Progenitor cell of endocrine pancreas (in vitro differentiated cells): Measurements from ENCODE around the gene DPP3. TPM values are rescaled to one million over a fixed set of nuclear protein-coding genes. Genes with fewer than 3 reads are reported as not detected.

ENCODE experiments used
- DNase-seq: peaks from one replicate; pipeline ENCODE4 v3.0.0; 2021; ENCODE audit warnings: low spot score; ENCODE audit not compliant: unreplicated experiment
- H3K27ac Mint-ChIP-seq: 2 replicates; pipeline ENCODE4 v1.8.0; 2021; ENCODE audit warnings: mild to moderate bottlenecking, moderate library complexity, mixed read lengths
- H3K27me3 Mint-ChIP-seq: 2 replicates; pipeline ENCODE4 v1.8.0; 2021; ENCODE audit warnings: mixed read lengths
- H3K36me3 Mint-ChIP-seq: 2 replicates; pipeline ENCODE4 v1.8.0; 2022; ENCODE audit warnings: mixed read lengths; ENCODE audit not compliant: insufficient read depth
- H3K4me1 Mint-ChIP-seq: 2 replicates; pipeline ENCODE4 v1.8.0; 2021; ENCODE audit warnings: low read depth, mixed read lengths
- H3K4me3 Mint-ChIP-seq: 2 replicates; pipeline ENCODE4 v1.8.0; 2021; ENCODE audit warnings: low read depth, mild to moderate bottlenecking, moderate library complexity, mixed read lengths
- H3K9me3 Mint-ChIP-seq: 2 replicates; pipeline ENCODE4 v1.8.0; 2021; ENCODE audit warnings: low read depth, mixed read lengths
- CTCF ChIP-seq: fragments of 200-600 bp; sonication (generic); IDR thresholded peaks from one replicate; pipeline ENCODE4 v1.5.0; 2021; ENCODE audit warnings: antibody characterized with exemption, mild to moderate bottlenecking; ENCODE audit not compliant: unreplicated experiment
- total RNA-seq: library from RNA; stranded (reverse); gene quantifications from 2 replicates; pipeline ENCODE4 v1.2.1, GENCODE V29; 2021

The DPP3 gene
- total RNA-seq, 1 donor from 2014 or later, result 78.7 TPM

- Mint-ChIP-seq H3K36me3 (peaks cover 2% of the 10 kb centered on the region), H3K9me3 (no peaks in the 10 kb centered on the region), H3K27me3 (peaks cover 7% of the 10 kb centered on the region), H3K27ac (no peak overlapping the region), H3K4me1 (peaks cover 4% of the 10 kb centered on the region), H3K4me3 (no peak overlapping the region)
- no peak for DNase-seq
- TF ChIP-seq CTCF, result no peak
Measured at GRCh38 chr11:66469441-66469840, 10.8 kb upstream of the DPP3 start.

- no peak for DNase-seq
Measured at GRCh38 chr11:66470015-66470414, 10.2 kb upstream of the DPP3 start.

GRCh38 chr11:66471142-66471541 is 9.1 kb upstream of the DPP3 start:
- peaks cover 4% of the 10 kb centered on the region for H3K4me1 Mint-ChIP-seq
- H3K4me3 Mint-ChIP-seq, result no peak overlapping the region
- TF ChIP-seq CTCF, result no peak
- H3K27me3 Mint-ChIP-seq, result no peaks in the 10 kb centered on the region
- peaks cover 2% of the 10 kb centered on the region for H3K36me3 Mint-ChIP-seq
- no peaks in the 10 kb centered on the region for H3K9me3 Mint-ChIP-seq
- no peak for DNase-seq
- H3K27ac Mint-ChIP-seq, result no peak overlapping the region

More at GRCh38 chr11:66470015-66470414, 10.2 kb upstream of the DPP3 start:
- Mint-ChIP-seq H3K9me3 (no peaks in the 10 kb centered on the region), H3K4me3 (no peak overlapping the region), H3K4me1 (peaks cover 4% of the 10 kb centered on the region), H3K27me3 (peaks cover 7% of the 10 kb centered on the region), H3K27ac (no peak overlapping the region), H3K36me3 (peaks cover 2% of the 10 kb centered on the region)
- TF ChIP-seq CTCF, result no peak

- Mint-ChIP-seq H3K36me3 (peaks cover 2% of the 10 kb centered on the region), H3K27ac (no peak overlapping the region), H3K4me3 (no peak overlapping the region), H3K9me3 (no peaks in the 10 kb centered on the region), H3K27me3 (no peaks in the 10 kb centered on the region), H3K4me1 (peaks cover 6% of the 10 kb centered on the region)
- TF ChIP-seq CTCF, result no peak
- DNase-seq, result no peak
Measured at GRCh38 chr11:66472054-66472453, 8.2 kb upstream of the DPP3 start.

- no peak for TF ChIP-seq CTCF
- Mint-ChIP-seq H3K27me3 (no peaks in the 10 kb centered on the region), H3K36me3 (peaks cover 2% of the 10 kb centered on the region), H3K4me1 (peaks cover 4% of the 10 kb centered on the region), H3K27ac (no peak overlapping the region), H3K4me3 (no peak overlapping the region), H3K9me3 (no peaks in the 10 kb centered on the region)
- DNase-seq, result no peak
Measured at GRCh38 chr11:66473167-66473566, 7.1 kb upstream of the DPP3 start.
